ENCODE measurements around the gene MAT1A.
A peak's percentile ranks its signal among the peaks of the same experiment; 100 is the strongest.
"Not testable (repeated sequence)": the region's sequence is repeated elsewhere in the genome, so short reads cannot be mapped to it uniquely, and the experiment has no call there.

The MAT1A gene

GRCh38 chr10:80264081-80265056 is 25.1 kb downstream of the MAT1A start:
- DNase-seq, result no peak

GRCh38 chr10:80261316-80262030 is 28.0 kb downstream of the MAT1A start:
- no peak for DNase-seq

GRCh38 chr10:80260295-80261243 is 28.9 kb downstream of the MAT1A start:
- peak; percentile 43 for DNase-seq

GRCh38 chr10:80259405-80259871 is 30.0 kb downstream of the MAT1A start:
- no peak for DNase-seq

- not testable (repeated sequence) for DNase-seq
These were observed 32.7 kb downstream of the MAT1A start for GRCh38 chr10:80256798-80257197.

- DNase-seq, result not testable (repeated sequence)
These were observed 34.7 kb downstream of the MAT1A start for GRCh38 chr10:80254726-80255125.

DNA sequence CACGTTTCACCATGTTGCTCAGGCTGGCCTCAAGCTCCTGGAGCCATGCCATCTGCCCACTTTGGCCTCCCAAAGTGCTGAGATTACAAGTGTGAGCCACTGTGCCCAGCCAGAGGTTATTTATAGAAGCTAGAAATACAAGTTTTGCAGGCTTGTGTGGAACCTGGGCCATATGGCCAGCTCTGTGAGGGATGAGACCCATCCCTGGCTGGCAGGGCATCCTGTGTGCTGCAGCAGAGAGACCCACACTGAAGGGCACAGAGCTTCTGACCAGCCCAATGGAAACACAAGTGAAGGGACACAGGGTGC is 35.5 kb downstream of the MAT1A start:
- not testable (repeated sequence) for DNase-seq

DNA sequence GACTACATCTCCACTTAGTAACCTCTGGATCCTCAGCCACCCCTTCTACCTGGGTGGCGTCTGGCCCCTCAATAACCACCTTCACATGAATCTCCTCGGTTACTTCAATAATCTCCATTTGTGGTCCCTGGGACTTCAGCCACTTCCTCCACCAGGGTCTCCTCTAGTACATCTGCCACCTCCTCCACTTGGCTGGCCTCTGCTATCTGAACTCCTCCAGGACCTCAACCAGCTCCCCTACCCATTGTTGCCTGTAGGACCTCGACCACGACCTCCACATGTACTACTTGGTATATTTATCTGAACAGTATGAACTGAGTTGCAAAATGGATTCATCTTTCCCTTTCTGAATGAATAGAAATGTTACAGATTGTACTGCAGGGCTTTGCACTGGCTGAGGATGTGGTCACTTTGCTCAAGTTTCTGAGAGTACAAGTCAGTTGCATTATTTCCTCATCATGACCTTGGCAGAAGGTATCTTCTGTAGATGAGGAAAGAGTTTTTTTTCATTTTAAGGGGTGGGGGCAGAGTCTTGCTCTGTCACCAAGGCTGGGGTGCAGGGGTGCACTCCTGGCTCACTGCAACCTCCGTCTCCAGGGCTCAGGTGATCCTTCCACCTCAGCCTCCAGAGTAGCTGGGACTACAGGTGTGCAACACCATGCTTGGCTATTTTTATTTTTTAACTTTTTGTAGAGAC is 36.0 kb downstream of the MAT1A start:
- DNase-seq, result no peak

GRCh38 chr10:80252296-80252887 is 37.1 kb downstream of the MAT1A start:
- no peak for DNase-seq

DNA sequence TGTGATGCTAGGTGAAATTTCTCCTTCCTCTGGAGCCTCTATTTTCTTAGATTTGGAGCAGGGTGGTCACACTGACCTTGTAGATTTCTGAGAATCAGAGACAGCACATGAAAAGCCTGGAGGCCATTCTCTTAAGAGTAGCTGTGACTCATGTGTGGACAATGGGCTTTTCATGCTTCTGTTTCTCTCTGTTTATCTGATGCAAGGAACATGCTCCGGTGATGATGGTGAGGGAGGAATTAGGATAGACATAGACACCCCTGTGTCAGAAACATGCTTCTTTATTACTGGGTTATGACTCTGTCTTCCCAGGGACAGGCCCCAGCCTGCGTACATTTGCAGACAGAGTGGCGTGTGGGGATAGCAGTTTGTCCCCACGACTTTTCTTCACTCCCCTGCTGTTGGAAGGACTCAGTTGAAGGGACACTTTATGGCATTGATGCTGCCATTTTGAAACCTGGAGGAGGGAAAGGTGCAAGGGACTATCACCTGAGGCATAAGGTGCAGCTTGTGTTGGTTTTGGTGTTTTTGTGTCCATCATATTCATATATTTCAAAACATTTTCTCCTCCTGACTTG is 37.7 kb downstream of the MAT1A start:
- not testable (repeated sequence) for DNase-seq

DNA sequence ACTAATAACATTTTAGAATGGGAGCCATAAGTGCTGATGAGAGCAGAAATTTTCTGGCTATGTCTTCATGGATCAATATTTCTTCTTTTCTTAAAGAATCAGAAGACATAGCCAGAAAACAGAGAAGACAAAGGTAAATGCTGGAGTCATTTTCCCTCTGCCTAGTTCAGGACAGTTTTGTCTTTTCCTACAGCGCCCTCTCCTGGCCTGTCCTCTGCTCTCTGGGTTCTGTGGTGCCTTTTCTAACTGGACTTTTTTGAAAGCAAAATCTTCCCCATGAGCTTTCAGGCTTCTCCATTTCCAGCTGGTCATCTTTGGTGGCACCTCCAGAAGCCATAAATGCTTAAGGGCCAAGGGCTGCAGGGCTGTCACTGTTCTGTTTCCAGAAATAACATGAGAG is 39.1 kb downstream of the MAT1A start:
- not testable (repeated sequence) for DNase-seq

GRCh38 chr10:80249906-80250305 is 39.6 kb downstream of the MAT1A start:
- DNase-seq, result not testable (repeated sequence)

DNA sequence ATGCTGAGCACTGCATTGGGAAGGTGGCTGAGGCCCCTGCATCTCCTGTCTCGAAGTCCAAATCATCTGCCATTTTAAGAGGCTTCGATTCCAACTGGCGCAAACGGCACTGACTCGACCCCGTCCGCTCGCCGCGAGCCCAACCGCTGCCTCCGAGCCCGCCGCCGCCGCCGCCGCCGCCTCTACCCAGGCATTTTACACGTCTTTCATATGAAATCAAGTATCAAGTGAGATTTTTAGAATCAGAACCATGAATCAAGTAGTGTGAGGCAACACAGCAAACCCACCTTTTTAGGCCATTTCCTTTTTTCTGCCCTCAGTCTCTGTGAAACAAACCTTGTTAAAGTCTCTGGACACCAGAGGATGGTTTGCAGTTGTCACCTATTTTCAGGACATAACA is 41.8 kb downstream of the MAT1A start:
- not testable (repeated sequence) for DNase-seq

DNA sequence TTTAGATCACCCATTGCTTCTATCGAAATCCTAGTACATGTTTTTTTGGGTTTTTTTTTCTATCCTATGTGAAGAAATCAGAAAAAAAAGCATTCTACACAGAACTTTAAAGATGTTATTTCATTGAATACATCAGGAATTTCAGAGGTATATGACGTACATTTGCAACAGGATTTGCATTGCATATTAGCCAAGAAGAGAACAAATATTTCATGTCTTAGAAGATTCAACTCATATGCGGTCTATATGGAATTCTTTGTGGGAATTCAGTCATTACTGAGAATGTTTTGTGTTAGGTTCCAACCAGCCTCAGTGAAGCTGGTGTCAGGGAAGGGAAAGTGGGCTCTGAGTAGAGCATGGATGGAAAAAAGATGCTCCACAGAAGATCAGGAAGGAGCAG is 45.1 kb downstream of the MAT1A start:
- DNase-seq, result not testable (repeated sequence)

DNA sequence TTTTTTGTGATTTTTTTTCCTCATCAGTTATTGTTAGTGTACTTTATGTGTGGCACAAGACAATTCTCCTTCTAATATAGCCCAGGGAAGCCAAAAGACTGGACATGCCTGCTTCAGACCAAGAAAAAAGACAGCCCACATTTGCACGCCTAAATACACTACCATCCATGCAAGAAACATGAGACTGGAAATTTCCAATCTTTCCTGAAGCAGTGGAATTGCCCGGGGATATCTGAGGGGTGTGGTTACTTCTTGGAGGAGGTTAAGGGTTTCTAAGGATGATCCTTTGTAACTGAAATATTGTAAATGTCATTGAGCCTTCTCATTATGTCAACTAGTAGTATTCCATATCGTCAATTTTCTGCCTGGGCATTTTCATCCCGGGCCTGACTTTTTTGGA is 47.1 kb downstream of the MAT1A start:
- DNase-seq, result not testable (repeated sequence)

GRCh38 chr10:80236457-80236856 is 53.0 kb downstream of the MAT1A start:
- DNase-seq, result not testable (repeated sequence)

DNA sequence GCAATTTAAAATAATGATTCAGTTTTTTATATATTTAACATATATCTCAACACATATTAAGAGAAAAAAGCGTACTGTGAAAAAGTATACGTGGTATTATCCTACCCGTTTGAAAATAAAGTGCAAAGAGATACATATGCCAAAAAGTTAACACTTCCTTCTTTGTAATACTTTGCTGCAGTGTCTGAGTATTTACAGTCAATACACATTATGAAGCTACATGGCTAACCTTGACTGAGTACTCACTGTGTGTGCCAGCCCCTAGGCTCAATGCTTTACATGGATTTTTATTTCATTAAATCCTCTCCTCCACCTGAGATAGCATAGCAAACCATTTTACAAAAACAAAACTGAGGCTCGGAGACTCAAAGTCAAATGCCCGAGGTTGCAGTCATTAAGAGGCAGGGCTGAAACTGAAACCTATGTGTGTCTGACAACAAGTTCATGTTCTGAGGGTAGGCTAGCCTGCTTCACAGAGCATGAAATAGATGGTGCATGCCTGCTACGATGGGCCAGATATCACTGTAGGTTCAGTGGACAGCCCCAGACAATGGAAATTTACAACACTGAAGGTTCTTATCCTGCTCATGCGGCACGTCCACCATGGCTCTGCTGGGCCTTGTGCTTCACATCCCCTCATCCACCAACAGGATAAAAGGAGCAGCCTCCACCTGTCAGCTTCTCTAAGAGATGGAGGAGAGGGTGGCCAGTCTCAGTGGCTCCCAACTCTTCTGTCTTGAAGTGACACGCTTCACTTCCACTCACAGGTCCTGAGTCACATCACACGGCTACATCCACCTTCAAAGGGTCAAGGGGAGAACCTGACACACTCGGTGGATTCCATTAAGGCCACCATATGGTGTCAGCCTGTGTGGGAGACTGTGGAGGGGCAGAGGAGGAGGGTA is 54.9 kb downstream of the MAT1A start:
- DNase-seq, result not testable (repeated sequence)

DNA sequence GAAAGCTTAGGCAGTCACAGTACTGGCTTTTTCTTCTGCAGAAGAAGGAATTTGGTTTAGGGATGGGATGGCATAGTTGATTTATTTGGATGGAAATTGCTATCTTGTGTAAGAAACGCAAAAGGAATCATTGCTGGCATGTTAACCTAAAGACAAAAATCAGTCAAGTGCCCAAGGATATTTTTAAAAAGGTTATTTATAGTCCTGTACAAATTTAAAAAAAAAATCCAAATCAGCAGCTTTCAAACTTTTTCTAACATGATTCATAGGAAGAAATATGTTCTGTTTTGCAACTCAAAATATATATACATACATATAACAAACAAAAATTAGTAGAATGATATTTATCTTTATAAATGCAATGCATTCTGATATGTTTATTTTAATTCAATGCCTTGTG is 55.6 kb downstream of the MAT1A start:
- not testable (repeated sequence) for DNase-seq

- DNase-seq, result not testable (repeated sequence)
These were observed 62.7 kb downstream of the MAT1A start for GRCh38 chr10:80226723-80227122.

- DNase-seq, result not testable (repeated sequence)
These were observed 66.4 kb downstream of the MAT1A start for GRCh38 chr10:80223031-80223419.
